Gastroesophageal sphincter (tissue), 4 donors: ENCODE data around the gene MPO. TPM values are rescaled to one million over a fixed set of nuclear protein-coding genes. Genes with fewer than 3 reads are reported as not detected.

Experiments used
- ATAC-seq: fragments of 150-250 bp; one replicate; pipeline ENCODE4 v1.9.1; 2016; ENCODE audit warnings: mild to moderate bottlenecking, moderate library complexity
- H3K27ac ChIP-seq, 4 donors: fragments of 200-600 bp; sonication (generic) in 3 of 4; 1 replicate in 3 of 4; 2 replicates in 1 of 4; pipeline ENCODE4 v1.5.1; 2016 to 2019
- H3K27me3 ChIP-seq: fragments of 200-600 bp; sonication (generic); one replicate; pipeline ENCODE4 v1.5.1; 2019
- H3K36me3 ChIP-seq, 2 donors: fragments of 200-600 bp; sonication (generic); one replicate each; pipeline ENCODE4 v1.5.1; 2019; ENCODE audit warnings: control low read depth in 1 of 2
- H3K4me1 ChIP-seq, 3 donors: fragments of 200-600 bp; sonication (generic); 1 replicate in 2 of 3; 2 replicates in 1 of 3; pipeline ENCODE4 v1.5.1; 2016 to 2019; ENCODE audit warnings: control low read depth in 2 of 3
- H3K4me3 ChIP-seq, 2 donors: fragments of 200-600 bp; sonication (generic); one replicate each; pipeline ENCODE4 v1.5.1; 2019; ENCODE audit warnings: mild to moderate bottlenecking in 1 of 2, moderate library complexity in 1 of 2
- H3K9me3 ChIP-seq, 3 donors: fragments of 200-600 bp; sonication (generic); one replicate each; pipeline ENCODE4 v1.5.1; 2017 to 2019; ENCODE audit warnings: control low read depth in 2 of 3
- EP300 ChIP-seq: sonication (generic); formaldehyde crosslinking; IDR thresholded peaks from one replicate; pipeline ENCODE4 v1.6.1; 2017; ENCODE audit warnings: antibody characterized with exemption, mild to moderate bottlenecking
- POLR2A ChIP-seq, 2 donors: fragments of 450-650 bp; IDR thresholded peaks; one replicate each; pipeline ENCODE4 v1.6.1; 2017; ENCODE audit warnings: antibody characterized with exemption in 2 of 2, mild to moderate bottlenecking in 2 of 2, moderate library complexity in 1 of 2
- POLR2AphosphoS5 ChIP-seq: sonication (generic); formaldehyde crosslinking; IDR thresholded peaks from one replicate; pipeline ENCODE4 v1.6.1; 2017; ENCODE audit warnings: antibody characterized with exemption
- WGBS, 2 donors: methylation state at CpG; one replicate each; pipeline ENCODE4 v1.1.5; 2018; ENCODE audit warnings: low coverage in 1 of 2; 5-methylcytosine and 5-hydroxymethylcytosine counted together
- total RNA-seq, 4 donors: library from RNA; depleted of rRNA; stranded (reverse); fragments of >200 nt; gene quantifications; one replicate each; pipeline ENCODE4 v1.1.0, GENCODE V29; 2016
- TF ChIP-seq, protein P1 (sequence below), 4 experiments: fragments of 200-600 bp in 2 of 4; fragments of 450-650 bp in 2 of 4; sonication (generic) in 1 of 4; IDR thresholded peaks; one replicate each; pipeline ENCODE4 v1.5.1; 2017 to 2019; ENCODE audit warnings: antibody characterized with exemption in 4 of 4, mild to moderate bottlenecking in 2 of 4, moderate library complexity in 2 of 4

MPO gene
- total RNA-seq, 4 donors from 2014 or later = 1.6 TPM; not detected in 3

DNA sequence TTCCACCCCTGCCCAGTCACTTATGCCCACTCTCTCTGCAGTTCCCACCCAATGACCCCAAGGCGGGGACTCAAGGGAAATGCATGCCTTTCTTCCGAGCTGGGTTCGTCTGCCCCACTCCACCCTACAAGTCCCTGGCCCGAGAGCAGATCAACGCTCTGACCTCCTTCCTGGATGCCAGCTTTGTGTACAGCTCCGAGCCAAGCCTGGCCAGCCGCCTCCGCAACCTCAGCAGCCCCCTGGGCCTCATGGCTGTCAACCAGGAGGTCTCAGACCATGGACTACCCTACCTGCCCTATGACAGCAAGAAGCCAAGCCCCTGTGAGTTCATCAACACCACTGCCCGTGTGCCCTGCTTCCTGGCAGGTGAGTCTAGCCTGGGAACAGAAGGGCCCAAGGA is 28.6 kb downstream of the MPO start:
- WGBS, 2 donors = 47% methylated on average over 2 of the region's 9 CpGs; no CpG with 5 or more reads in 1 of the 2 donors
- TF ChIP-seq EP300 = no peak
- TF ChIP-seq POLR2AphosphoS5 = no peak
- no peak for TF ChIP-seq POLR2A (IDR thresholded peaks at IDR 0.05)
- TF ChIP-seq, protein P1, sequence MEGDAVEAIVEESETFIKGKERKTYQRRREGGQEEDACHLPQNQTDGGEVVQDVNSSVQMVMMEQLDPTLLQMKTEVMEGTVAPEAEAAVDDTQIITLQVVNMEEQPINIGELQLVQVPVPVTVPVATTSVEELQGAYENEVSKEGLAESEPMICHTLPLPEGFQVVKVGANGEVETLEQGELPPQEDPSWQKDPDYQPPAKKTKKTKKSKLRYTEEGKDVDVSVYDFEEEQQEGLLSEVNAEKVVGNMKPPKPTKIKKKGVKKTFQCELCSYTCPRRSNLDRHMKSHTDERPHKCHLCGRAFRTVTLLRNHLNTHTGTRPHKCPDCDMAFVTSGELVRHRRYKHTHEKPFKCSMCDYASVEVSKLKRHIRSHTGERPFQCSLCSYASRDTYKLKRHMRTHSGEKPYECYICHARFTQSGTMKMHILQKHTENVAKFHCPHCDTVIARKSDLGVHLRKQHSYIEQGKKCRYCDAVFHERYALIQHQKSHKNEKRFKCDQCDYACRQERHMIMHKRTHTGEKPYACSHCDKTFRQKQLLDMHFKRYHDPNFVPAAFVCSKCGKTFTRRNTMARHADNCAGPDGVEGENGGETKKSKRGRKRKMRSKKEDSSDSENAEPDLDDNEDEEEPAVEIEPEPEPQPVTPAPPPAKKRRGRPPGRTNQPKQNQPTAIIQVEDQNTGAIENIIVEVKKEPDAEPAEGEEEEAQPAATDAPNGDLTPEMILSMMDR (IDR thresholded peaks at IDR 0.05) = no peak
- Histone ChIP-seq H3K36me3 (no peaks in the 10 kb centered on the region), H3K4me3 (no peak overlapping the region), H3K27ac (no peak overlapping the region), H3K27me3 (peaks cover 81% of the 10 kb centered on the region), H3K9me3 (no peaks in the 10 kb centered on the region), H3K4me1 (peaks cover 0 to 13% (median 5%) of the 10 kb centered on the region in 3 donors)
- ATAC-seq = no peak

DNA sequence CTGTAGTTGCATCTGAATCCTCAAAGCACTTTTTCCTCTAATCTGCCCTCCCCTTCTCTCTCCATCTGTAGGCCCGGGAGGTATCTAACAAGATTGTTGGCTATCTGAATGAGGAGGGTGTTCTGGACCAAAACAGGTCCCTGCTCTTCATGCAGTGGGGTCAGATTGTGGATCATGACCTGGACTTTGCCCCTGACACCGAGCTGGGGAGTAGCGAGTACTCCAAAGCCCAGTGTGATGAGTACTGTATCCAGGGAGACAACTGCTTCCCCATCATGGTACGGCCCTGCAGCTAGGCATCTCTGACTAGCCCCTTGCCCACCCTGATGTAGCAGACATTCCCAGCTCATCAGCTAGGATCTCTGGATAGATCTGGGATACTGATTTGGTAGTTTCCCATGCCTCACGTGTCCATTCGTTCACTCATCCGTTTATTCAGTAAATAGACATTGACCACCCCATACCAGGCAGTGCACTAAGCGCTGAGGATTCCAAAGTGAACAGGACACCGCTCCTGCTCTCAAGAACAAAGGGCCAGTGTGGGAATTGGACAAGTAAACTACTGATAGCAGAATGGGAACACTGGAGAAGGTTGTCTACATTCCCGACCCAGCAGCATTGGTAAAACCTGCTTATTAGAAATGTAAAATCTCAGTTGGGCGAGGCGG is 30.3 kb downstream of the MPO start:
- ATAC-seq = no peak
- Histone ChIP-seq H3K36me3 (no peaks in the 10 kb centered on the region), H3K27ac (no peak overlapping the region), H3K9me3 (no peaks in the 10 kb centered on the region), H3K27me3 (peaks cover 72% of the 10 kb centered on the region), H3K4me1 (peaks cover 0 to 13% (median 5%) of the 10 kb centered on the region in 3 donors), H3K4me3 (no peak overlapping the region)
- WGBS, 2 donors = 78 to 100% methylated on average over 1 to 6 of the region's 12 CpGs
- TF ChIP-seq POLR2AphosphoS5 (no peak), POLR2A (IDR thresholded peaks at IDR 0.05) (no peak), EP300 (no peak)
- TF ChIP-seq, protein P1 (IDR thresholded peaks at IDR 0.05) = no peak

DNA sequence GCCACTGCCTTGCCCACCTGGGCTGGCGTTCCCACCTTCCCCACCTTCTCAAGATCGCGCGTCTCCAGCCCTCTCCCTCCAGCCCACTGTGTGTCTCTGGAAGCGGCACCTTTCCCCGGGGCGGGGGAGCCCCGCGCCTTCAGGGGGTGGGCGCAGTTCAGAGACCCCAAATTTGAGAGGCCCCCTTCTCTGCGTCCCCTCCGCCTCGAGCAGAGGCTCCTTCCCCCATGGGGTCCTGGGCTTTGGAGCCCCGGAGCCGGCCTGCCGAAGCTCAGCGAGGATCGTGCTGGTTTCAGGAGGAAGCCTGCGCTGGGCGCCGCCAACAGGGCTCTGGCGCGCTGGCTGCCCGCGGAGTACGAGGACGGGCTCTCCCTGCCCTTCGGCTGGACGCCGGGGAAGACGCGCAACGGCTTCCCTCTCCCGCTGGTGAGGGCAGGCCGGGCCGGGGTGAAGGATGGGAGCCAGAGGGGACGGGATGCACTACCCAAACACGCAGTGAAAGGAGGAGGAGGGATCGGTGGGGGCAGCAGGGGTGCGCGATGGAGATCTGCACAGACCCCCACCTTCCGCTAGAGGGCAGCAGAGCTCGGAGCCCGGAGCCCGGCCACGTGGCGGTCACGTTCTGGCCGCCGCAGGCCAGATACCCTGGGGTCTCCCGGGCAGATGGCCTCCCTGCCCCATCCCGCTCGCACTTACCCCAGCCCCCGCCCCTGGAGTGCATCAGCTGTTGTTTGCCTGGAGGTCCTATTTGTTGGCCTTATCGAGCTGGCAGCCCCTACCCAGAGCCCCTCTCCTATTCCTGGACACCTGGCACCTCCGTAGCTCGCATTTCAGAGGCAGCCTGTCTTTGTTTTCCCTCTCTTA is 31.2 kb downstream of the MPO start:
- H3K27me3 ChIP-seq = peaks cover 72% of the 10 kb centered on the region
- no peak overlapping the region for H3K27ac ChIP-seq

DNA sequence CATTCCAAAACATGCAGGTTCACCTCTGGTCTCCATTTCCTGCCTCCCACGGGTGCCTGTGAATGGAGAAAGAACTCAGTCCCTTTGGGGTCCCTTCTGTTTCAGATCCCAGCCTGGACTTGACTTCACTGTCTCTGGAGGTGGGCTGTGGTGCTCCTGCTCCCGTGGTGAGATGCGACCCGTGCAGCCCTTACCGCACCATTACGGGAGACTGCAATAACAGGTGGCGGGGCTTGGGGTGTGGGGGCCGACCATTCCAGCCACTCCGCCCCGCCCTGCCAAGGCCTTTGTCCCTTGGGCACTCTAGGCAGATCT is 31.8 kb downstream of the MPO start:
- Histone ChIP-seq H3K36me3 (no peaks in the 10 kb centered on the region), H3K4me3 (peak overlapping the region in 1 of 2 donors; percentile 53), H3K4me1 (peaks cover 0 to 13% (median 5%) of the 10 kb centered on the region in 3 donors), H3K27me3 (peaks cover 72% of the 10 kb centered on the region), H3K27ac (no peak overlapping the region), H3K9me3 (no peaks in the 10 kb centered on the region)
- TF ChIP-seq EP300 = no peak
- no peak for TF ChIP-seq POLR2AphosphoS5
- TF ChIP-seq, protein P1 (IDR thresholded peaks at IDR 0.05) = no peak
- no peak for TF ChIP-seq POLR2A (IDR thresholded peaks at IDR 0.05)
- 9% methylated on average over 8 of the region's 10 CpGs; no CpG with 5 or more reads in 1 of the 2 donors for WGBS, 2 donors
- no peak for ATAC-seq

More for the DNA sequence above, 31.2 kb downstream of the MPO start:
- Histone ChIP-seq H3K9me3 (no peaks in the 10 kb centered on the region), H3K4me3 (peak overlapping the region; percentile 15 to 53), H3K4me1 (peaks cover 0 to 13% (median 5%) of the 10 kb centered on the region in 3 donors), H3K36me3 (no peaks in the 10 kb centered on the region)
- TF ChIP-seq POLR2A (IDR thresholded peaks at IDR 0.05) = no peak
- no peak for TF ChIP-seq POLR2AphosphoS5
- TF ChIP-seq, protein P1 (IDR thresholded peaks at IDR 0.05) = peak; percentile 72 to 99 (median 90)
- TF ChIP-seq EP300 = no peak
- peak; percentile 90 for ATAC-seq
- WGBS, 2 donors = 10 to 54% methylated on average over 2 to 3 of the region's 57 CpGs
